ENCODE data around the gene STKLD1.
A peak's percentile ranks its signal among the peaks of the same experiment; 100 is the strongest.

Gene STKLD1

DNA sequence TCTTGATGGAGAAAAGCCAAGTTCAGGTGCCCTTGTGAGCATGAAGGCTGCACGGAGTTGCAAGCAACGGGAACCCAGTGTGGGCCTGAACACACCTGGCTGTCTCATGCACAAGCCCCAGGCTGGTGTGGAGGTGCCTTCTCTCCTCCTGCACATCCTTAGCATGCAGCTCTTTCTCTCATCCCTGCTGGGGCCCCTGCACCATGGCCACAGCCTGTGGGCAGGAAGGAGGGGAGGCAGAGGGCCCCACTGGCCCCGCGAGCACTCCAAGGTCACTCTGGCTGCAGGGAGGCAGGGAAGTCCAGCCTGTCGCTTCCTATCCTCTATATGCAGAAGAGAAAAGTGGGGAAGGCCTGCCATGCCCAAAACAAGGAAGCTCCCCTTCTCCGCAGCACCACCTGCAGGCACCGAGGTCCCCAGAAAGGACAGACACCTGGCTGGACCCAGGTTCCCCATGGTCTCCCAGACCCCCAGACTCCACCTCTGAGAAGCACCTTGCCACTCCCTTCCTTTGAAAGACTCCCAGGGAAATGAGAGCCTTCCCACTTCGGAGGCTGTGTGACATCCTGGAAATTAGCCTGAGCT, 18.6 kb downstream of the STKLD1 start:
- no peak overlapping the region for H3K4me3 ChIP-seq (ENCODE audit: low read length)
- TF ChIP-seq, protein P1, sequence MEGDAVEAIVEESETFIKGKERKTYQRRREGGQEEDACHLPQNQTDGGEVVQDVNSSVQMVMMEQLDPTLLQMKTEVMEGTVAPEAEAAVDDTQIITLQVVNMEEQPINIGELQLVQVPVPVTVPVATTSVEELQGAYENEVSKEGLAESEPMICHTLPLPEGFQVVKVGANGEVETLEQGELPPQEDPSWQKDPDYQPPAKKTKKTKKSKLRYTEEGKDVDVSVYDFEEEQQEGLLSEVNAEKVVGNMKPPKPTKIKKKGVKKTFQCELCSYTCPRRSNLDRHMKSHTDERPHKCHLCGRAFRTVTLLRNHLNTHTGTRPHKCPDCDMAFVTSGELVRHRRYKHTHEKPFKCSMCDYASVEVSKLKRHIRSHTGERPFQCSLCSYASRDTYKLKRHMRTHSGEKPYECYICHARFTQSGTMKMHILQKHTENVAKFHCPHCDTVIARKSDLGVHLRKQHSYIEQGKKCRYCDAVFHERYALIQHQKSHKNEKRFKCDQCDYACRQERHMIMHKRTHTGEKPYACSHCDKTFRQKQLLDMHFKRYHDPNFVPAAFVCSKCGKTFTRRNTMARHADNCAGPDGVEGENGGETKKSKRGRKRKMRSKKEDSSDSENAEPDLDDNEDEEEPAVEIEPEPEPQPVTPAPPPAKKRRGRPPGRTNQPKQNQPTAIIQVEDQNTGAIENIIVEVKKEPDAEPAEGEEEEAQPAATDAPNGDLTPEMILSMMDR (conservative IDR thresholded peaks at IDR 0.05; ENCODE audit: low read length), result no peak
- no peak for DNase-seq (ENCODE audit: low read depth)

DNA sequence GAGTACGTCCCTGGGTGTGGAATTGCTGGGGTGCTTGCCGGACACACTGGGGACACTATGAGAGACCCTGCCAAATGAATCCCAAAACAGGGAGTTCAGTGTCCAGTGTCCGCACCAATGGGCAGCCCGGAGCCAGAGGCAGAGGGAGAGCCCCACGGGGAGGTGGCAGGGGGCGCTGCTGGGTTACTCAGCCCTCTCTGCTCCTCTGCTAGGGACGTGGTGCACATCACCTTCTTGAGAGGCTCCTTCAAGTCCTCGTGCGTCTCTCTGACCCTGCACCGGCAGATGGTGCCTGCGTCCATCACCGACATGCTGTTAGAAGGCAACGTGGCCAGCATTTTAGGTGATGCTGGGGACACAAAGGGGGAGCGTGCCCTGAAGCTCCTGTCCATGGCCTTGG, 20.8 kb downstream of the STKLD1 start:
- no peak for DNase-seq (ENCODE audit: low read depth)
- TF ChIP-seq, protein P1 (conservative IDR thresholded peaks at IDR 0.05; ENCODE audit: low read length), result peak; percentile 29
- no peak overlapping the region for H3K4me3 ChIP-seq (ENCODE audit: low read length)

DNA sequence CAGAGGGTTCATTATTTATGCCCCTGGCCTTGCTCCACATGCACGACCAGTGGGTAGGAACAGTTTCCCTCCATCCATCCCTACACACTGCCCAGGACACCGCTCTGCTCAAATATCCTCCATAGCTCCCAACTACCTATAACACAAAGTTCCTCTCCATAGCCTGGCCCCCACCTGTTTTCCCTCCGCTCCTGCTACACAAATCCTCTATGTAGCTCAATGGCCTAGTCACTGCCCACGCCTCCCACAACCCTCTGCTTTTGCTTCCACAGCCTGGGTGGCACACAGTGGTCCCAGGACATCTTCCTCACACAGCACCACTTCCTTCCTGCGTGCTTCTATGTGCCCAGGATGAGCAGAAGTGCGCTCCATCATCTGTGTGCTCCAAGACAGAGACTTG, 21.2 kb downstream of the STKLD1 start:
- TF ChIP-seq, protein P1 (conservative IDR thresholded peaks at IDR 0.05; ENCODE audit: low read length), result no peak
- DNase-seq (ENCODE audit: low read depth), result no peak
- H3K4me3 ChIP-seq (ENCODE audit: low read length), result no peak overlapping the region

DNA sequence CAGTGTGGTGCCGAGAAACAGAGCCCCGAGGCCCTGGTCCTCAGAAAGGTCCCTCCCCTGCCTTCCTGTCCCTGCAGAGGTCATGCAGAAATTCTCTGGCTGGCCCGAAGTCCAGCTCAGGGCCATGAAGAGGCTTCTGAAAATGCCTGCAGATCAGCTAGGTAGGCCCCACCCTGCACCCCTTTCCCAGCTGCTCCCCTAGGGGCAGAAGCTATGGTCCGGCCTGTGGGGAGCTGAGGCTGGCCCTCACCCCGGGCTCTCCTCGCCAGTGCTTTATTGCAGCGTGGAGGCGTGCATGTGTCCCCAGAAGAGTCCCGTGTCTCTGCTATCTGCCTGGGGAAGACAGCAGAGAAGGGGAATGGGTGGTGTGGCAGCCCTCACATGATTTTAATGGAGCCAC, 21.7 kb downstream of the STKLD1 start:
- TF ChIP-seq, protein P1 (conservative IDR thresholded peaks at IDR 0.05; ENCODE audit: low read length), result no peak
- no peak overlapping the region for H3K4me3 ChIP-seq (ENCODE audit: low read length)
- no peak for DNase-seq (ENCODE audit: low read depth)

DNA sequence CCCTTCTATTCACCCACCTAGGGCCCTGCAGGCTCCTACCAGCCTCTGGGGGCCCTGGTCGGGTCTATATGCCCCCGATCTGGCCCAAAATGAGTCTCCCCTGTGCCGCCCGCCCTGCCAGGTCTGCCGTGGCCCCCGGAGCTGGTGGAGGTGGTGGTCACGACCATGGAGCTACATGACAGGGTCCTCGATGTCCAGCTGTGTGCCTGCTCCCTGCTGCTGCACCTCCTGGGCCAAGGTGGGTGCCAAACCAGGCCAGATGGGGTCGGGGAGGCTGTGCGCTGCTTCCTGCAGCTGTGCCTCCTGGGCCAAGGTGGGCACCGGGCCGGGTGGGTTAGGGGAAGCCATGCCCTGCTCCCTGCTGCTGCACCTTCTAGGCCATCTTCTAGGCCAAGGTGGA, 24.1 kb downstream of the STKLD1 start:
- no peak for DNase-seq (ENCODE audit: low read depth)
- TF ChIP-seq, protein P1 (conservative IDR thresholded peaks at IDR 0.05; ENCODE audit: low read length), result no peak

DNA sequence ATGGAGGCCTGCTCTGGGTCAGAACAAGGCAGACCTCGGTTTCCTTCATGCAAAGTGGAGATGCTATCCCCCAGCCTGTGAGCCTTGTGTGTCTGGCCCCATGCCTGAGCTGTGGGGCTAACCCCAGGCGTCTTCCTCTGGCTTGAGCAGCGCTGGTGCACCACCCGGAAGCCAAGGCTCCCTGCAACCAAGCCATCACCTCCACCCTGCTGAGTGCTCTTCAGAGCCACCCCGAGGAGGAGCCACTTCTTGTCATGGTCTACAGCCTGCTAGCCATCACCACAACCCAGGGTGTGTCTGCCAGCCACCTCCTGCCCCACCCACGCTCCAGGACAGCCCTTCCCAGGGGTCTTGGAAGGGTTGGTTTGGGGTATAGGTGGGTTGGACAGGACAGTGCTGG, 25.4 kb downstream of the STKLD1 start:
- DNase-seq (ENCODE audit: low read depth), result no peak
- TF ChIP-seq, protein P1 (conservative IDR thresholded peaks at IDR 0.05; ENCODE audit: low read length), result no peak
- H3K4me3 ChIP-seq (ENCODE audit: low read length), result no peak overlapping the region

More for the DNA sequence above, 24.1 kb downstream of the STKLD1 start:
- no peak overlapping the region for H3K4me3 ChIP-seq (ENCODE audit: low read length)

DNA sequence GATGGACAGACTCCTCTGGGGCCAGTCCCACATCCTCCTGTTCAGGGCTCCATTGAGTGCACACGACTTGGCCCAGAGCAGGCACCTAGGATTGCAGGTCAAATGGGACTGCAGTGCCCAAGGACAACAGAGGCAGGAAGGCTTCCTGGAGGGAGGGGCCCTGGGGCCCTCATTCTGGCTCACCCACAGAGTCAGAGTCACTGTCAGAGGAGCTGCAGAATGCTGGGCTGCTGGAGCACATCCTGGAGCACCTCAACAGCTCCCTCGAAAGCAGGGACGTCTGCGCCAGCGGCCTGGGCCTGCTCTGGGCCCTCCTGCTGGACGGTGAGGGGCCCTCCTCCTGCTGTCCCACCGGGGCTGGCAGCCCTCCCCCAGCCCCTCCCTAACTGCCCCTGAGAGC, 26.5 kb downstream of the STKLD1 start:
- TF ChIP-seq, protein P1 (conservative IDR thresholded peaks at IDR 0.05; ENCODE audit: low read length), result no peak
- no peak for DNase-seq (ENCODE audit: low read depth)
- no peak overlapping the region for H3K4me3 ChIP-seq (ENCODE audit: low read length)

All from AG10803 (cell line).